Upper lobe of right lung (tissue), 1 donor: ENCODE results near the gene DUSP23. TPM values are rescaled to one million over a fixed set of nuclear protein-coding genes. Genes with fewer than 3 reads are reported as not detected.

Experiments
- ATAC-seq: fragments of 200-7000 bp; cut with Tn5 transposase; one replicate; pipeline ENCODE4 v1.9.1; 2020; ENCODE audit warnings: mild to moderate bottlenecking, moderate library complexity
- DNase-seq: peaks from one replicate; pipeline ENCODE4 v3.0.0-alpha.2; 2020
- H3K27ac ChIP-seq: fragments of 200-600 bp; one replicate; pipeline ENCODE4 v1.8.0; 2022
- H3K27me3 ChIP-seq: fragments of 200-600 bp; one replicate; pipeline ENCODE4 v1.8.0; 2022; ENCODE audit warnings: mild to moderate bottlenecking
- H3K36me3 ChIP-seq: fragments of 200-600 bp; one replicate; pipeline ENCODE4 v1.8.0; 2022
- H3K4me1 ChIP-seq: fragments of 200-600 bp; one replicate; pipeline ENCODE4 v1.8.0; 2022
- H3K4me3 ChIP-seq: fragments of 200-600 bp; one replicate; pipeline ENCODE4 v1.8.0; 2022; ENCODE audit warnings: mild to moderate bottlenecking
- H3K9me3 ChIP-seq: fragments of 200-600 bp; one replicate; pipeline ENCODE4 v1.8.0; 2022
- intact Hi-C: fragments of 100-400 bp; cut with DNase I; formaldehyde crosslinking; loops from one replicate; pipeline ENCODE4 v1.11.0; 2022
- total RNA-seq: library from RNA; stranded (reverse); fragmentation: NEBNext Ultra II Directional; extraction: Animal tissue kit (Norgen Biotek cat#: 25700); gene quantifications from one replicate; pipeline ENCODE4 v1.2.1, GENCODE V29; 2021
- TF ChIP-seq, protein P1 (sequence below): fragments of 200-600 bp; IDR thresholded peaks from one replicate; pipeline ENCODE4 v1.8.0; 2022; ENCODE audit warnings: antibody characterized with exemption
- donor health status: DM: no; HTN: yes; CAD: no; lungs with severe emphysema.

DUSP23 gene
- total RNA-seq, 1 donor from 2014 or later = 71.1 TPM

DNA sequence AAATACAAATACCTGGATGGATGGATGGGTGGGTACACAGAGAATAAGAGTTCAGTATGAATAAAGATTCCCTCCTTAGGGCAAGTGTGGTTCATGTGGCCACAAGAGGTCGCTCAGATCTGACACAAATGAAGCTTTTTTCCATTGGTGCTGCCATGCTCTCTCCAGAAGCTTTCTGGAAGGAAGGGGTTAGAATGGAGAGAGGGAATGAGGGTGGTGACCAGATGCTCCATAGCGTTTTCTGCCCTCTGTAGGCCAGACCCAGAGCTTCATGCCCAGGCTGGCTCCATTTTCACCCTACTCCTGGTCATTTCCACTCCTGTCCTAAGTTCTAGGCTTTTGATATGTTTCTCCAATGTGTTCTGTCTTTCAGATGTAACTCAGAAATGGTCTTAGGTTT lies 18.1 kb downstream of the DUSP23 start:
- no peaks in the 10 kb centered on the region for H3K9me3 ChIP-seq
- no peak for DNase-seq
- H3K36me3 ChIP-seq = no peaks in the 10 kb centered on the region
- peaks cover 4% of the 10 kb centered on the region for H3K4me1 ChIP-seq
- no peaks in the 10 kb centered on the region for H3K27me3 ChIP-seq
- TF ChIP-seq, protein P1, sequence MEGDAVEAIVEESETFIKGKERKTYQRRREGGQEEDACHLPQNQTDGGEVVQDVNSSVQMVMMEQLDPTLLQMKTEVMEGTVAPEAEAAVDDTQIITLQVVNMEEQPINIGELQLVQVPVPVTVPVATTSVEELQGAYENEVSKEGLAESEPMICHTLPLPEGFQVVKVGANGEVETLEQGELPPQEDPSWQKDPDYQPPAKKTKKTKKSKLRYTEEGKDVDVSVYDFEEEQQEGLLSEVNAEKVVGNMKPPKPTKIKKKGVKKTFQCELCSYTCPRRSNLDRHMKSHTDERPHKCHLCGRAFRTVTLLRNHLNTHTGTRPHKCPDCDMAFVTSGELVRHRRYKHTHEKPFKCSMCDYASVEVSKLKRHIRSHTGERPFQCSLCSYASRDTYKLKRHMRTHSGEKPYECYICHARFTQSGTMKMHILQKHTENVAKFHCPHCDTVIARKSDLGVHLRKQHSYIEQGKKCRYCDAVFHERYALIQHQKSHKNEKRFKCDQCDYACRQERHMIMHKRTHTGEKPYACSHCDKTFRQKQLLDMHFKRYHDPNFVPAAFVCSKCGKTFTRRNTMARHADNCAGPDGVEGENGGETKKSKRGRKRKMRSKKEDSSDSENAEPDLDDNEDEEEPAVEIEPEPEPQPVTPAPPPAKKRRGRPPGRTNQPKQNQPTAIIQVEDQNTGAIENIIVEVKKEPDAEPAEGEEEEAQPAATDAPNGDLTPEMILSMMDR = peak; percentile 82
- H3K4me3 ChIP-seq = no peak overlapping the region
- peak; percentile 95 for ATAC-seq
- intact Hi-C loops = loop anchor here (5.0 kb wide), 1 partner anchor 93 kb away; no protein-coding TSS in a partner anchor
- H3K27ac ChIP-seq = no peak overlapping the region

- no peaks in the 10 kb centered on the region for H3K36me3 ChIP-seq
- no peak overlapping the region for H3K27ac ChIP-seq
- TF ChIP-seq, protein P1 = no peak
- H3K4me1 ChIP-seq = peaks cover 5% of the 10 kb centered on the region
- ATAC-seq (no peak), DNase-seq (no peak)
- H3K27me3 ChIP-seq = no peaks in the 10 kb centered on the region
- no peaks in the 10 kb centered on the region for H3K9me3 ChIP-seq
- intact Hi-C loops = loop anchor here (5.0 kb wide), 1 partner anchor 93 kb away; no protein-coding TSS in a partner anchor
- no peak overlapping the region for H3K4me3 ChIP-seq
These were observed 18.8 kb downstream of the DUSP23 start for GRCh38 chr1:159799446-159799985.

- intact Hi-C loops = no loop called here
- H3K27ac ChIP-seq = no peak overlapping the region
- no peaks in the 10 kb centered on the region for H3K9me3 ChIP-seq
- no peak overlapping the region for H3K4me3 ChIP-seq
- TF ChIP-seq, protein P1 = no peak
- DNase-seq (no peak), ATAC-seq (peak; percentile 4)
- H3K4me1 ChIP-seq = peaks cover 5% of the 10 kb centered on the region
- H3K36me3 ChIP-seq = no peaks in the 10 kb centered on the region
- no peaks in the 10 kb centered on the region for H3K27me3 ChIP-seq
These were observed 19.6 kb downstream of the DUSP23 start for GRCh38 chr1:159800177-159800930.

DNA sequence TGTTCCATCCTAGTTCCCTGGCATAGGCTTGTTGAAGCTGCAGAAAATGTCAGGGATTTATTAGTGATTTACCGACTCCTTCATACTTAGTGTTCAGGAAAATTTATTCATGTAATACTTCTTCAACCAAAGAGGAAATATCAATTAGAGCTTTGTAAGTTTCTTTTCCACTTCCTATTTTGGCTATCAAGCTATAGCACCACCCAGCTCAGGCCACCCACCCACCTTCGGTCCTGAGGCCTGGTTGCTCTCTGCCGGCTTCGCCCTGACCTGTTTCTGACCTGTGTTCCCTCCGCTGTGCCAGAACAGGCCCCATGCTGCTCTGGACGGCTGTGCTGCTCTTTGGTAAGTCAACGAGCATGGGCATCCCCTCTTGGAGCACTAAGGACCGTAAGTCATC lies 21.3 kb downstream of the DUSP23 start, which contains the start of gene FCRL6:
Gene FCRL6 (plus strand): TSS at position 250 of the 400 bp plus-strand sequence. CDS start 65 bp downstream, at position 315.
- H3K27ac ChIP-seq = no peak within 1 kb of the TSS
- TF ChIP-seq, protein P1 = no peak
- ATAC-seq (peak; percentile 37), DNase-seq (no peak)
- peaks cover 5% of the 10 kb centered on the region for H3K4me1 ChIP-seq
- no peak within 1 kb of the TSS for H3K4me3 ChIP-seq
- H3K36me3 ChIP-seq = no peaks in the 10 kb centered on the region
- intact Hi-C loops = no loop called here
- H3K9me3 ChIP-seq = no peaks in the 10 kb centered on the region
- H3K27me3 ChIP-seq = no peaks in the 10 kb centered on the region

GRCh38 chr1:159803956-159804689 lies 23.4 kb downstream of the DUSP23 start:
- ATAC-seq (no peak), DNase-seq (no peak)
- no peak overlapping the region for H3K4me3 ChIP-seq
- H3K27ac ChIP-seq = no peak overlapping the region
- TF ChIP-seq, protein P1 = no peak
- H3K36me3 ChIP-seq = no peaks in the 10 kb centered on the region
- peaks cover 5% of the 10 kb centered on the region for H3K4me1 ChIP-seq
- H3K9me3 ChIP-seq = no peaks in the 10 kb centered on the region
- intact Hi-C loops = no loop called here
- H3K27me3 ChIP-seq = no peaks in the 10 kb centered on the region
